Stimulated activated CD4-positive, alpha-beta T cell treated with anti-CD3 and anti-CD28 coated beads, TNF-alpha, amount 100 ng/mL, for 4 hours (primary cell): ENCODE data around the gene SLC25A24.
"Not testable (repeated sequence)": the region's sequence is repeated elsewhere in the genome, so short reads cannot be mapped to it uniquely, and the experiment has no call there.

ENCODE experiments used
- DNase-seq, 3 experiments: peaks; one replicate each; pipeline ENCODE4 v3.0.0-alpha.2; 2020; ENCODE audit warnings: low read depth in 3 of 3

SLC25A24 gene

DNA sequence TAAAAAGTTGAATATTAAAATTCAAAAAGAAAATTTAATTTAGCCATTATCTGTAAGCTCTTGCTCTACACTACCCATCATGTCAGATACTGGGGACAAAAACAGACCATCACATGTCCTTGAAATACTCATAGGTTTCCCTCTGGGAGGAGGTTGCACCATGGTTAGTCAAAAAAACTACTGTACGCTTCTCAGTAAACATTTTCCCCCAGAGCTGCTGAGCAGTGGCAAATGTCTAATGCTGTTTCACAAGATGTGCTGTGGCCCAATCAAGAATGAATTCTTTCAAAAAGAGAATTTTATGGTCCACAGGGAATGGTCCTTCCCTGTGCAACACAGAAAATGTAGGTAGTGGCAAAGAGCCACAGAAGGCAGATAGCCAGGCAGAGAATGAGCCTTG lies 6.1 kb downstream of the SLC25A24 start:
- no peak for DNase-seq

DNA sequence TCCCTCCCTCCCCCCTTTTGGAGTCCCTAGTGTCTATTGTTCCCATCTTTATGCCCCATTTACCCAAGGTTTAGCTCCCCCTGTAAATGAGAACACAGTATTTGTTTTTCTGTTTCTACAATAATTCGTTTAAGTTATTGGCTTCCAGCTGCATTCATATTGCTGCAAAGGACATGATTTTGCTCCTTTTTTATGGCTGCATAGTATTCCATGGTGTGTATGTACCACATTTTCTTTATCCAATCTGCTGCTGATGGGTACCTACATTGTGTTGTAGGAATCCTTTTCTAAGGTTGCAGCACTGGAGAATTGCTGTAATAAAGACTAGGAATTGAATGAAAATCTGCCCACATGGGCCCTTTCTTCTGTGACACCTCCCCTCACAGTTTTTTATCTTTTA lies 6.8 kb downstream of the SLC25A24 start:
- no peak for DNase-seq

DNA sequence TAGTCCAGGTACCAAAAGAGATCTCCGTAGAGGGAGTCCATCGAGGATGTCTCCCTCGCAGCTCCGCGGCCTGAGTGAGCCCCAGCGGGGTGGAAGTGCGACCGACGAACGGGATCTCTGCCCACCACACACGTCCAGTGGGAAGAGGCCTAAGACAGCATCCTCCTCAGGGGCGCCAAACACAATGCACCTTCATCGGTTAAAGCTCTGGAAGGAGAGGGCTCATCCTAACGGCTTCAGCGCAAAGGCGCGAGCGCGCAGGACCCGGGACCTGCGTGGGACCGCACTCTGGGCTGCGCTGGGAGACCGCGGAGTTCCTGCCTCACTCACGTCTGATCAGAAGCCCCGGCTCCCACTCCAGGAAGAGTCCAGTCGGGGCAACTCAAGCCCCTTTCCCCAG lies 7.6 kb downstream of the SLC25A24 start:
- no peak for DNase-seq

DNA sequence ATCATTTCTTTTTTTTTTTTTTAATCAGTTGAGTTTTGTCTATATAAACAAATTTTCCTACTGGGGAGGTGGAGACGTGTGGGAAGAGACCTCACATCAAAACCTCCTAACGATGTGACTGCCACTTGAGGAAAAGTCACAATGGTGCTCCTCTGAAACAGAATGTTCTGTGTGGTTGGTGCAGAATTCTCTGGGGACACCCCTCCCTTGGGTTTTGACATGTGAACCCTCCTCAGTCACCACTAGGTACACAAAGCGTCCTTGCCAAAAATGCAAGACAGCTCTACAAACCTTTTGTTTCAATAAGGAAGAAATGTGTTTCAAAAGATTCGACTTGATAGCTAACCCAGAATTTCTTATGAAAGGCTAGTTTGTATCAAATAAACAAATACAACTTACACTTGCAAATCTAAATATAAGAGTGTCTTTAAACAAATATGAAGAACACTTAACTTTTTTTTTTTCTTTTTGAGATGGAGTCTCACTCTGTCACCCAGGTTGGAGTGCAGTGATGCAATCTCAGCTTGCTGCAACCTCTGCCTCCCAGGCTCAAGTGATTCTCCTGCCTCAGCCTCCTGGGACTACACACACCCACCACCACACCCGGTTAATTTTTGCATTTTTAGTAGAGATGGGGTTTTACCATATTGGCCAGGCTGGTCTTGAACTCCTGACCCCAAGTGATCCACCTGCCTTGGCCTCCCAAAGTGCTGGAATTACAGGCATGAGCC lies 9.3 kb downstream of the SLC25A24 start:
- no peak for DNase-seq

DNA sequence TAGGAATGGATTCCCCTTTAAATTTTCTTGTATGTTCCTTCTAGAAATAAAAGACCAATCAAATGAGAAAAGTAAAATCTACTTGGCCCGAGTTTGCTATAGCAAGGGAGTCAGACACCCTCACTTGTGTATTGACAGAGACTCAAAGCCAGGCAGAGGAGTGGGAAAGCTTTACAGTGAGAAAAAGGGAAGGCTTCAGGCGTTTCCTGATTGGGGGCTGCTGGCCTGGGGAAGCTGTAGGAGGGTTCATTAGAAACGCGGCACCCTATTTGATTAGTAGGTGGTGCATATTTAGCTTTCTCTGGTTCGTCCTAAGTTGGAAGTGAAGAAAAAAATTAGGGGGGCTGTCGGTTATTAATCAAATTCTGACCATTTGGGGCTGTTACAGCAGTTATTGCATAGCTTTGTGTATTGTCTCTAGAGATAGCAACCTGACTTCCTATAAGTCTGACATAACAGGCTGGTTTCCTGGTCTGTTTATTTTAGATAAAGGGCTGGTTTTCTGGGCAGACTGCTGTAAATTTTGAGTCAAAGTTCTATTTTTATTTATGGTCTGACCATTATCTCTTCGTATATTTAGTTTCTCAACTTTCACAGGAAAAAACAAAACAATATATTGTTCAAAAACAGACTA lies 10.0 kb downstream of the SLC25A24 start:
- no peak for DNase-seq

DNA sequence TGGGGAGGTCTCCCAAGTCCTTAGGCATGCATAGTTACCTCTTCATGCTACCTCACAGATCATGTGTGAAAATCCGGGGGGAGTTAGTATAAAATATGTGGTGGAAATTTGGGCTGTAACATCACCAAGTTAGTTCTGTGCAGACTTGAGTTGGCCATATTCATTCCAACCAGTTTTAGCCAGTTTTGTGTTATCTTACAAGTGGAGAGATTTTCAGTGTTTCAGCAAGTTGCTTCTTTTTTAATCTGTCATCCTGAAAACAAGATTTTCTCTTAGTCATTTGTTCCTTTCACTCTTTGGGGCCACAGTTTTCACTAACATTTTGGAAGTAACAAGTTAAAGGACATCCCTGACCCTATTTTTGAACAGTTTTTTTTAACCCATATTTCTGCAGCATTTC lies 11.3 kb downstream of the SLC25A24 start:
- no peak for DNase-seq

DNA sequence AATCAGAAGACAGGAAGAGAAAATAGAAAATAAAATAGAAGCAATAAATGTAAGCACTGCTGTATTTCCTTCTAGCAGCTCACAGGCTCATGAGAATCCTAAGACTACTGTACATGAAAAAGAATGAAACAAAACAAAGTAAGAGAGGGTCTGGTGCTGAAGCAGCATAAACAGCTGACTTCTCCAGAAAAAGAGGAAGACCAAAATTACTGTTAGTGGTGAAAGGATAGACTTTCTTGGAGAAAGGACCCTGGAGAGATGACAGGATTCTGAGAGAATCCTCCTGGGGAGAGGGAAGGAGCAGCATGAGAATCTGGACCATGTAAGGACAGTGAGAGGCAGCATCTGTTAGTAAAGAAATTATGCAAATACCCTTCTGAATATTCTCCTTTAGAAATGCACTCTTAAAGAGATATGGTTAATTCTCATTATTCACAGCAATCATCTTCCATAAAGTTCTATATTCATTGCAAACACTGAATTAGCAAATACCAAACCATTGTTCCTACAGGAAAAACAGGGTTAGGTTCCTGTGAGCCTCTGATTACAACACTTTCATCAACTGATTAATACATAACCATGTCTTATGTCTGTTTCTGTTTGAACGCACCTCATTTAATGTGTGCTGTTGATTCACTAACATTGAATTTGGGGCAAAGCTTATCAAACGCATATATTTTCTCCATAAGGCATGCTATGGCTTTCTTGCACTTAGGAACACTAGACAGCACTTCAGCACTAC lies 17.0 kb downstream of the SLC25A24 start:
- DNase-seq, result no peak

DNA sequence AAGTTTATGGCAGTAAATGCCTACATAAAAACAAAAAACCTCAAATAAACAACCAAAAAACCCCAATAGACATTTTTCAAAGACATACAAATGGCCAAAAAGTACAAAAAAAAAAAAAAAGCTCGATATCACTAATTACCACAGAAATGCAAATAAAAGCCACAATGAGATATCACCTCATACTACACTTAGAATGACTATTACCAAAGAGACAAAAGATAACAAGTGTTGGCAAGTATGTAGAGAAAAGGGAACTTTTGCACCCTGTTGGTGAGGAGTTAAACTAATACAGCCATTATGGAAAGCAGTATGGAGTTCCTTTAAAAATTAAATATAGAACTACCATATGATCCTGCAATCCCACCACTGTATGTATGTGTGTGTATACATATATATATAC lies 21.1 kb downstream of the SLC25A24 start:
- no peak for DNase-seq

DNA sequence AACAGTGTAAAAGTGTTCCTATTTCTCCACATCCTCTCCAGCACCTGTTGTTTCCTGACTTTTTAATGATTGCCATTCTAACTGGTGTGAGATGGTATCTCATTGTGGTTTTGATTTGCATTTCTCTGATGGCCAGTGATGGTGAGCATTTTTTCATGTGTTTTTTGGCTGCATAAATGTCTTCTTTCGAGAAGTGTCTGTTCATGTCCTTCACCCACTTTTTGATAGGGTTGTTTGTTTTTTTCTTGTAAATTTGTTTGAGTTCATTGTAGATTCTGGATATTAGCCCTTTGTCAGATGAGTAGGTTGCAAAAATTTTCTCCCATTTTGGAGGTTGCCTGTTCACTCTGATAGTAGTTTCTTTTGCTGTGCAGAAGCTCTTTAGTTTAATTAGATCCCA lies 37.7 kb downstream of the SLC25A24 start:
- not testable (repeated sequence) for DNase-seq

DNA sequence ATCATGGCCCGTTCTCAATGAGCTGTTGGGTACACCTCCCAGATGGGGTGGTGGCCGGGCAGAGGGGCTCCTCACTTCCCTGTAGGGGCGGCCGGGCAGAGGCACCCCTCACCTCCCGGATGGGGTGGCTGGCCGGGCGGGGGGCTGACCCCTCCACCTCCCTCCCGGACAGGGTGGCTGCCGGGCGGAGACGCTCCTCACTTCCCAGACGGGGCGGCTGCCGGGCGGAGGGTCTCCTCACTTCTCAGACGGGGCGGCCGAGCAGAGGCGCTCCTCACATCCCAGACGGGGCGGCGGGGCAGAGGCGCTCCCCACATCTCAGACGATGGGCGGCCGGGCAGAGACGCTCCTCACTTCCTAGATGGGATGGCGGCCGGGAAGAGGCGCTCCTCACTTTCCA lies 40.2 kb downstream of the SLC25A24 start:
- DNase-seq, result not testable (repeated sequence)

DNA sequence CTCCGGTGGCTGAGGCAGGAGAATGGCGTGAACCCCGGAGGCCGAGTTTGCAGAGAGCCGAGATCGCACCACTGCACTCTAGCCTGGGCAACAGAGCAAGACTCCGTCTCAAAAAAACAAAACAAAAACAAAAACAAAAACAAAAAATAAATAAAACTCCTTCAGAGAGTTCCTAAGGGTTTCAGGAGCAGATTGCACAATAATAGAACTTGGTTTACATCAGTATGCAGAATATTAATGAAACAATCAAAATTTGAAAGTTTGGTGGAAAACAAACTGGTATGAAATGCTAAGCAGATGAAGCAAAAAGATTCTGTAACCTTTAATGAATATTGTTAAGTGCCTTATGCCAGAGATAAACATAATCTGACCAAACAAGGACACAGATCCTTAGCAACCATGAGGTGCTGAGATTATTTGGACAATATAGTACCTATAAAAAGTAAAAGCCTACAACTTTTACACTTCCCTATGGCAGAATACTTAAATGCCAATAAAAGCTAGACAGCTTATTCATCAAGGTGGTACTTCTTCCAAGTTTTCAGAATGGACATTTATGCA lies 41.2 kb downstream of the SLC25A24 start:
- DNase-seq, result no peak

DNA sequence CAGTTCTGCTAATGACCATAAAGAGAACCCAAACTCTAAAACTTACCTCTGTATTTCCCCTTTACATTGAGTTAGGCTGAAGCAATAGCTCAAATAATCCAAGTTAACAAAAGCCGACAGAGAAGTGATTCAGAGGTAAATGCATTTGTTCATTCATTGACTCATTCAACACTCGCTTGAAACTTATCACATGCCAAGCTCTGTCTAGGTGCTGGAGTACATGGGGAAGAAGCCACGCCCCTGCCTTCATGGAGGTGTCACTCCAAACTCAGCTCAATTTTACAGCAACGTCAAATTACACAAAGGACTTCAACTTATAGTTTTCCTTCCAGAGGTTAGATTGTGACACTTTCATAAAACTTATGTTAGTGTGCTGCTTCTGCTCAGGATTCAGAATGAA lies 45.8 kb downstream of the SLC25A24 start:
- DNase-seq, result no peak

DNA sequence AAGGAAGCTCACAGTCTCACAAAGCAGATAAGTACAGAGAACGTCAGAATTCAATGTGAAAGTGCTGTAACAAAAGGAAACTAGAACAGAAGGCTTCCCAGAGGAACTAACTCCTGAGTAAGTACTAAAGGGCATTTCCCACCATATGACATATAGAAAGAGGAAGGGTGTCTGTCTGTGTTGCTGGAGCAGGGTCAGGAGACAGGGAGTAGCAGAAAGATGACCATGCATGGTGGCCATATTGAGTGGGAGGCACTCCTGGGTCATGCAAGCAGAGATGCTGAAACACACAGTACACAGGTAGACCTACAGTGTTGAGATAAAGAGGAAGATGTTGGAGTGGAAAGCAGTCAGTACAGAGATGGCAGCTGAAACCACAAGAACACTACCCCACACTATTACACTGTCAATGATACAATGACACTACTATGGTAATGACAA lies 47.3 kb downstream of the SLC25A24 start:
- no peak for DNase-seq

DNA sequence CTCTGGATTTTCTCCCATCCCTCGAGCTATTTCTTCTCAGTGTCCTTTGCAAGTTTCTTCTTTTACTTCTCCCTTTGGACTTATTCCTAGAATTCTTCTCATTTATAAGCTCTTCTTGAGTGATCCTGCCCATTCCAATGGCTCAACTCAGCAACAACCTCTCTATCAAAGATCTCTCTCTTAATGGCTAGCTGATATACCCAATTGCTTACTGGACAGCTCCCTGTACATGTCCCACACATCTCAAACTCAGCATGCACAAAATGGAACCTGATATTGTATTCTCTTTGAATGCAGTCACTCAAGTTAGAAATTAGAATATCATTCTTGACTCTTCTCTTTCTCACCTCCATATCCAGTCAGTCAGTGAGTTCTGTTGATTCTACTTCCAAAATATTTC lies 48.6 kb downstream of the SLC25A24 start:
- no peak for DNase-seq

DNA sequence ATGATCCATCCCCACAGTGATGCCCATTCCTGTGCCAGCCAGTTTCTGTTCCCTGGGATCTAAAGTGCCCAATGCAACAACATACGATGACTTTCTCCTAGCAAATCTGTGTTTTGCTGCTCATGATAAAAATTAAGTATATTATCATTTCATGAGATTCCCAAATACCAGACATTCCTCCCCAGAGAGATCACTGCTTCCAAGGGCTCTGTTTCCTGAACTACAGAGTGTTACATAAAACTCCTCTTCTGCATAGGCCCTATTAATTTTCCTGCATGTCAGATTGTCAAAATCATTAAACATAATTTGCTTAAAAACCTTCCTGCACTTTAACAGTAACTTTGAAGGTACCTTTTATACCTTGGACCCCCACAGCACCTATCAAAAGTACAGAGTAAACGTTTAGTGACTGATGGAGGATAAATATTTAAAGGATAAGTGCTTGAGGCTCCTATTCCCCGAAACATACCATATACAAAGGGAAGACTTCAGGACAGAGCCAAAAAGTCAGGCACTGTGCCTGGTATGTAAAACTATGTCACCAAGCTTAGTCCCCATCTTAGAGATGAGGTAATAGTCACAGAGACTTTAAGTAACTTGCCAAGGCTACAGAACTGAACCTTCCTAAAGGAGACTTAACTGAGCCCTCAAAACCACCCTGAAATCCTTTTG lies 50.2 kb downstream of the SLC25A24 start:
- DNase-seq, result no peak

DNA sequence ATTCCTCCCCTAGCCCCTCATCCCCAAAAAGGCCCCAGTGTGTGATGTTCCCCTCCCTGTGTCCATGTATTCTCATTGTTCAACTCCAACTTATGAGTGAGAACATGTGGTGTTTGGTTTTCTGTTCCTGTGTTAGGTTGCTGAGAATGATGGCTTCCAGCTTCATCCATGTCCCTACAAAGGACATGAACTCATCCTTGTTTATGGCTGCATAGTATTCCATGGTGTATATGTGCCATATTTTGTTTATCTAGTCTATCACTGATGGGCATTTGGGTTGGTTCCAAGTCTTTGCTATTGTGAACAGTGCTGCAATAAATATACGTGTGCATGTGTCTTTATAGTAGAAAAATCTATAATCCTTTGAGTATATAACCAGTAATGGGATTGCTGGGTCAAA lies 55.6 kb downstream of the SLC25A24 start:
- not testable (repeated sequence) for DNase-seq

DNA sequence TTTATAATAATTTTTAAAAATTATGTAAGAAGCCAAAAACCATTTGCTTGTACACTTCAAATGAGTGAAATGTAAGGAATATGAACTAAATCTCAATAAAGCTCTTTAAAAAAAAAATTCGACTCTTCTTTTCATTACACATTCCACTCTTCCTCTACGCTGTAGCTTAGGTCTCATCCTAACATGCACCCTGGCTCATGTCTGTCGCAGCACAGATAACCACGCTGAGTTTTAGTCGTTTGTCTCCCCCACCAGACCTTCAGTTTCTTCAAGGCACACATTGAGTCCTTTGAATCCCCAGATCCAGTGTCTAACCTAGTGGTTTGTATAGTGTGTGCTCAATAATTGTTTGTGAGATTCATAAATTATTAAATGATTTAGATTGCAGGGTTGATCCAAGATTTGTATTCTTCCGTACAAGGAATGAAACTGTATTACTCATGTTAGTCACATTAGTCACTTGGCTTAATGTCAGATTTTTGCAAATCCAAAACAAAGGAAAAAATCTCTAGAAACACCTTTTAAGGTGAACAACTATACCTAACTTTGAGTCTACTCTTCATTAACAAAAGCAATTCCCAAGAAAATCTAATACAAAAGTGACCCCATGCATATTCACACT lies 57.3 kb downstream of the SLC25A24 start:
- DNase-seq, result no peak

DNA sequence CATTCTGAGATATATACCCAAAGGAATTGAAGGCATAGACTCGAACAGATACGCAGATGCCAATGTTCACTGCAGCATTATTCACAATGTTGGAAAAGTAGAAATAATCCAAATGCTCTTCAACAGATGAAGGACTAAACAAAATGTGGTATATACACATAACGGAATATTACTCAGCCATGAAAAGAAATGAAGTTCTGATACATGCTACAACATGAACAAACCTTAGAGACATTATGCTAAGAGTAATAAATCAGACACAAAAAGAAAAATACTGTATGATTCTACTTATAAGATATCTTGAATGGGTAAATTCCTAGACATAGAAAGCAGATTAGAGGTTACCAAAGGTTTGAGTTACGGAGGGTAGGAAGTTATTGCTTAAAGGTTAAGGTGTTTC lies 57.9 kb downstream of the SLC25A24 start:
- DNase-seq, result no peak

DNA sequence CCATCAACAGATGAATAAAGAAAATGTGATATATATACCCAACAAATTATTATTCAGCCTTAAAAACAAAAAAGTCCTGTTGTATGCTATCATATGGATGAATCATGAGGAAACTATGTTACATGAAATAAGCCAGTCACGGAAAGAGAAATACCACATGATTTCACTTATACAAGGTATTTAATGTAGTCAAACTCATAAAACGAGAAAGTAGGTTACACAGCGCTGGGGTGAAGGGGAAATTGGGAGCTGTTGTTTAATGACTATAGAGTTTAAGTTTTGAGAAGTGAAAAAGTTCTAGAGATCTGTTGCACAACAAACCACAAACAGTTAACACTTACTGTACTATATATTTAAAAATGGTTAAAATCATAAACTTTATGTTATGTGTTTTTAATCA lies 58.5 kb downstream of the SLC25A24 start:
- no peak for DNase-seq

DNA sequence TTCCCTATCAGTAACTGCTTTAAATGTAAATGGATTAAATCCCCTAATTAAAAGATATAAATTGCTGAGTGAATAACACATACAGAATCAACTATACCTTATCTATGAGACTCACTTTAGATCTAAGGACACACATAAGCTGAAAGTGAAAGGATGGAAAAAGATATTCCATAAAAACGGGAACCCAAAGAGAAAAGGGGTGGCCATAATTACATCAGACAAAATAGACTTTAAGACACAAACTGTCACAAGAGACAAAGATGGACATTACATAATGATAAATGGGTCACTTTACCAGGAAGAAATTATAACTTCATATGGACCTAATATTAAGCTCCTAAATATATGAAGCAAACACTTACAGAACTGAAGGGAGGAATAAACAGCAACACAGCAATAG lies 59.2 kb downstream of the SLC25A24 start:
- DNase-seq, result no peak

DNA sequence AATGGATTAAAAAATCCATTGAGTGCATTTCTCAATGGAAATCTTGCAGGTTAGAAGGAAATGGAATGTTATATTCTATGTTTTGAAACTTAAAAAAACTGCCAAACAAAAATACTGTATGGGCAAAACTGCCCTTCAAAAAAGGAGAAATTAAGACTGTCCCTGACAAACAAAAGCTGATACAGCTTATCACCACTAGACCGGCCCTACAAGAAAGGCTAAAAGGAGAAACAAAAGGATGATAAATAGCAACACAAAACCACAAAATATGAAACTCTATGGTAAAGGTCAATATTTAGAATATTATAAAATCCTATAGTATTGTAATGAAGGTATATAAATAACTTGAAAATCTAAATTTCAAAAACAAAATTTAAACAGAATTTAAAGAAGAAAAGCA lies 60.0 kb downstream of the SLC25A24 start:
- DNase-seq, result no peak

DNA sequence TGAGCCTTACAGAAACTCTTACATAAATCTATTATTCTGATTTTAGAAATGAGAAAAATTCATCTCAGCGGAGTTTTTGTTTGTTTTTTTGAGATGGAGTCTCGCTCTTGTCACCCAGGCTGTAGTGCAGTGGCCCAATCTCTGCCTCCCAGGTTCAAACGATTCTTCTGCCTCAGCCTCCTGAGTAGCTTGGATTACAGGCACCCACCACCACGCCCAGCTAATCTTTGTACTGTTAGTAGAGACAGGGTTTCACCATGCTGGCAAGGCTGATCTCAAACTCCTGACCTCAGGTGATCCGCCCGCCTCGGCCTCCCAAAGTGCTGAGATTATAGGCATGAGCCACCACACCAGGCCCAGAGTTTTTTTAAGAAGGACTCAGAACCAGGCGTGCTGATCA lies 60.6 kb downstream of the SLC25A24 start:
- not testable (repeated sequence) for DNase-seq
